Measurements from ENCODE around the gene MEPCE. TPM values are rescaled to one million over a fixed set of nuclear protein-coding genes. Genes with fewer than 3 reads are reported as not detected.
"Not testable (repeated sequence)": the region's sequence is repeated elsewhere in the genome, so short reads cannot be mapped to it uniquely, and the experiment has no call there.

The MEPCE gene, protein sequence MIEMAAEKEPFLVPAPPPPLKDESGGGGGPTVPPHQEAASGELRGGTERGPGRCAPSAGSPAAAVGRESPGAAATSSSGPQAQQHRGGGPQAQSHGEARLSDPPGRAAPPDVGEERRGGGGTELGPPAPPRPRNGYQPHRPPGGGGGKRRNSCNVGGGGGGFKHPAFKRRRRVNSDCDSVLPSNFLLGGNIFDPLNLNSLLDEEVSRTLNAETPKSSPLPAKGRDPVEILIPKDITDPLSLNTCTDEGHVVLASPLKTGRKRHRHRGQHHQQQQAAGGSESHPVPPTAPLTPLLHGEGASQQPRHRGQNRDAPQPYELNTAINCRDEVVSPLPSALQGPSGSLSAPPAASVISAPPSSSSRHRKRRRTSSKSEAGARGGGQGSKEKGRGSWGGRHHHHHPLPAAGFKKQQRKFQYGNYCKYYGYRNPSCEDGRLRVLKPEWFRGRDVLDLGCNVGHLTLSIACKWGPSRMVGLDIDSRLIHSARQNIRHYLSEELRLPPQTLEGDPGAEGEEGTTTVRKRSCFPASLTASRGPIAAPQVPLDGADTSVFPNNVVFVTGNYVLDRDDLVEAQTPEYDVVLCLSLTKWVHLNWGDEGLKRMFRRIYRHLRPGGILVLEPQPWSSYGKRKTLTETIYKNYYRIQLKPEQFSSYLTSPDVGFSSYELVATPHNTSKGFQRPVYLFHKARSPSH
- 49.2 TPM for polyA plus RNA-seq (ENCODE audit: insufficient read length)
- long read RNA-seq, donor 1, transcript MEPCE-201 (4 exons, 3,030 nt) = major isoform, 10 of 20 reads
- long read RNA-seq, donor 1, partial matches to known transcripts = 10 of 20 reads
- long read RNA-seq, donor 1, other reads (novel, unspliced or antisense) = 0 of 20 reads
- long read RNA-seq, donor 2, transcript MEPCE-201 (4 exons, 3,030 nt) = major isoform, 13 of 28 reads
- long read RNA-seq, donor 2, partial matches to known transcripts = 15 of 28 reads
- long read RNA-seq, donor 2, other reads (novel, unspliced or antisense) = 0 of 28 reads
- long read RNA-seq, donor 3, transcript MEPCE-201 (4 exons, 3,030 nt) = major isoform, 8 of 14 reads
- long read RNA-seq, donor 3, partial matches to known transcripts = 6 of 14 reads
- long read RNA-seq, donor 3, other reads (novel, unspliced or antisense) = 0 of 14 reads
- long read RNA-seq, donor 4, partial matches to known transcripts = 0 of 1 reads
- long read RNA-seq, donor 4, other reads (novel, unspliced or antisense) = 0 of 1 reads
- long read RNA-seq, donor 5, transcript MEPCE-201 (4 exons, 3,030 nt) = major isoform, 15 of 16 reads
- long read RNA-seq, donor 5, partial matches to known transcripts = 0 of 16 reads
- long read RNA-seq, donor 5, other reads (novel, unspliced or antisense) = 0 of 16 reads
- long read RNA-seq, donor 6, transcript MEPCE-201 (4 exons, 3,030 nt) = major isoform, 14 of 20 reads
- long read RNA-seq, donor 6, partial matches to known transcripts = 6 of 20 reads
- long read RNA-seq, donor 6, other reads (novel, unspliced or antisense) = 0 of 20 reads
- long read RNA-seq, donor 7, transcript MEPCE-201 (4 exons, 3,030 nt) = major isoform, 28 of 28 reads
- long read RNA-seq, donor 7, partial matches to known transcripts = 0 of 28 reads
- long read RNA-seq, donor 7, other reads (novel, unspliced or antisense) = 0 of 28 reads
- long read RNA-seq, donor 8, partial matches to known transcripts = 0 of 4 reads
- long read RNA-seq, donor 8, other reads (novel, unspliced or antisense) = 0 of 4 reads

DNA sequence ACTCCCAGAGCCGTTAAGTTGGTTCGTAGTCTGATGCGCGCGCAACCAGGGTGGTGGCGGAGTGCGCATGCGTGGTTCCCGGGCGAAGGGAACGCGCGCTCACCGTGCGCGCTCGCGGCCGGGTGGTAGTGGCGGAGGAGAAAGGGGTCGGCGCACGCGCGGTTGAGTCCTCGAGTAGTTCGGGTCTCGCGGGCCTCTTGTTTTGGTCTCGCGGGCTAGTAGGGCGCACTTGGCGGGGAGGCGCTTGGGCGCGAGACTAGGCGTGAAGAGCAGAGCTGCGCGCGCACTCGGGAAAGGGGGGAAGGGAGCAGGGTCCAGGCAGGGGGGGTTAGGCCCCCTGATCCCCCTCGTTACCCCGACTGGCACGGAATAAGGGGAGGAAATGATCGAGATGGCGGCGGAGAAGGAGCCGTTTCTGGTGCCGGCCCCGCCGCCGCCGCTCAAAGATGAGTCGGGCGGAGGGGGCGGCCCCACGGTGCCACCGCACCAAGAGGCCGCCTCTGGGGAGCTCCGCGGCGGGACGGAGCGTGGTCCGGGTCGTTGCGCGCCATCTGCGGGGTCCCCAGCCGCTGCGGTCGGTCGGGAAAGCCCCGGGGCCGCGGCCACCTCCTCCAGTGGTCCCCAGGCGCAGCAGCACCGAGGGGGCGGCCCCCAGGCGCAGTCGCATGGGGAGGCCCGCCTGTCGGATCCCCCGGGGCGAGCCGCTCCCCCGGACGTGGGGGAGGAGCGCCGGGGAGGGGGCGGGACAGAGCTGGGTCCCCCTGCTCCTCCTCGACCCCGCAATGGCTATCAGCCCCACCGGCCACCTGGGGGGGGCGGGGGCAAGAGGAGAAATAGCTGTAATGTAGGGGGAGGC lies at the start of gene MEPCE:
Gene MEPCE, plus strand, starts transcription at position 195 of the 856 bp plus-strand sequence. Its CDS starts 188 bp downstream, at position 383.
- DNase-seq = peak; percentile 94

DNA sequence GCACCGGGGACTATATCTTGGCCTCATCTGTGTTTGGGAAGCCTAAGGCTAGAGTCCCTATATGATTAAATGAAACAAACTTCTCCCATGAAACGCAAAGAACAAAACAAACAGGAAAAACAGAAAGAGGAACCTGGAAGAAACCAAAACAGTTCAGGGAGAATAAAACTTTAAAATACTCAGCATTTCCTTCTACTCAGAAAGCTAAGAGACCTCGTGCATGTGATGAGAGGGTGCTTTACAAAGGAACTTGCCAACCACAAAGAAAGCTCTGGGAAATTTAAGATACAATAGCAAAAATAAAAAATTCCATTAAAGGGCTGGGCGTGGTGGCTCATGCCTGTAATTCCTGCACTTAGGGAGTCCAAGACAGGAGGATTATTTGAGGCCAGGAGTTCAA lies 49.4 kb upstream of the MEPCE start:
- DNase-seq = no peak

DNA sequence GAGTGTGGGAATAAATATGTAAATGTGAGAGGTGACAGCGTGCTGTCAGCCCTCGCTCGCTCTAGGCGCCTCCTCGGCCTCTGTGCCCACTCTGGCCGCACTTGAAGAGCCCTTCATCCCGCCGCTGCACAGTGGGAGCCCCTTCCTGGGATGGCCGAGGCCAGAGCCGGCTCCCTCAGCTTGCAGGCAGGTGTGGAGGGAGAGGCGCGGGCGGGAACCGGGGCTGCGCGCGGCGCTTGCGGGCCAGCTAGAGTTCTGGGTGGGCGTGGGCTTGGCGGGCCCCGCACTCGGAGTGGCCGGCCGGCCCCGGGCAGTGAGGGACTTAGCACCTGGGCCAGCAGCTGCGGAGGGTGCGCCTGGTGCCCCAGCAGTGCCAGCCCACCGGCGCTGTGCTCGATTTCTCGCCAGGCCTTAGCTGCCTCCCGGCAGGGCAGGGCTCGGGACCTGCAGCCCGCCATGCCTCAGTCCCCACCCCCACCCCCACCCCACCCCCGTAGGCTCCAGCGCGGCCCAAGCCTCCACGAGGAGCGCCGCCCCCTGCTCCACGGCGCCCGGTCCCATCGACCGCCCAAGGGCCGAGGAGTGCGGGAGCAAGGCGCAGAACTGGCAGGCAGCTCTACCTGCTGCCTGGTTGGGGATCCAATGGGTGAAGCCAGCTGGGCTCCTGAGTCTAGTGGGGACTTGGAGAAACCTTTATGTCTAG lies 47.9 kb upstream of the MEPCE start:
- DNase-seq = not testable (repeated sequence)

DNA sequence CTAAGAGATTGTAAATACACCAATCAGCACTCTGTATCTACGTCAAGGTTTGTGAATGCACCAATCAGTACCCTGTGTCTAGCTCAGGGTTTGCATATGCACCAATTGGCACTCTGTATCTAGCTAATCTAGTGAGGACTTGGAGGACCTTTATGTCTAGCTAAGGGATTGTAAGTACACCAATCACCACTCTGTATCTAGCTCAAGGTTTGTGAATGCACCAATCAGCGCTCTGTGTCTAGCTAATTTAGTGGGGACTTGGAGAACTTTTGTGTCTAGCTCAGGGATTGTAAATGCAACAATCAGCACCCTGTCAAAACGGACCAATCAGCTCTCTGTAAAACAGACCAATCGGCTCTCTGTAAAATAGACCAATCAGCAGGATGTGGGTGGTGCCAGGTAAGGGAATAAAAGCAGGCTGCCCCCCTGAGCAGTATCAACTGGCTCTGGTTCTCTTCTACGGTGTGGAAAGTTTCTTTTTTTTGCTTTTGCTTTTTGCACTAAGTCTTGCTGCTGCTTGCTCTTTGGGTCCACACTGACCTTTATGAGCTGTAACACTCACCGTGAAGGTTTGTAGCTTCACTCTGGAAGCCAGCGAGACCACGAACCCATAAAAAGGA lies 47.3 kb upstream of the MEPCE start:
- DNase-seq = not testable (repeated sequence)

DNA sequence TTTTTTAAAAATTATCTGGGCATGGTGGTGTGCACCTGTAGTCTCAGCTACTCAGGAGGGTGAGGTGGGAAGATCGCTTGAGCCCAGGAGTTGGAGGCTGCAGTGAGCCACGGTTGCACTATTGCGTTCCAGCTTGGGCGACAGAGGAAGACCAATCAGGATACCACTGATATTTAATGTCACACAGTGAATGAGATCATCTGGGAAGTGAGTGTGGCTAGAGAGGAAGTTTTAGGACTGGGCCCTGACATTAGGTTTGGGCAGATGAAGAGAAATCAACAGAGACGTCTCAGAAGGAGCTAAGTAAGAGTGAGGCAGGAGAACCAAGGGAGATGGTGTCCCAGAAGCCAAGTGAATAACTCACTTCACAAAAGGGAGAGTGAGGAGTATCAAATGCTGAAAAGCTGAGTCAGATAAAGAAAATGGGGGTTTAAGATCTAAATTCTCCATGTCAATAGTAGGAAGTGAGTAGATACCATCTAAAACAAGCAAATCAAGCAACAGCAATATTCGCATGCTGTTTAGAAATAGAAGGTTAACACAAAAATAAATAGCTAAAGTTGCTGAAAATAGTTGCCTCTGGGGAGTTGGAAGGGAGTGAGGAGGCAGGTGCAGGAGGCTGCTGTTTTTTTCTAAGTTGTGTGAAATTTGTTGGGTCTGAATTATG lies 44.9 kb upstream of the MEPCE start:
- DNase-seq = no peak

GRCh38 chr7:100386940-100387339 lies 42.7 kb upstream of the MEPCE start:
- no peak for DNase-seq

GRCh38 chr7:100387695-100388094 lies 41.9 kb upstream of the MEPCE start:
- DNase-seq = no peak

DNA sequence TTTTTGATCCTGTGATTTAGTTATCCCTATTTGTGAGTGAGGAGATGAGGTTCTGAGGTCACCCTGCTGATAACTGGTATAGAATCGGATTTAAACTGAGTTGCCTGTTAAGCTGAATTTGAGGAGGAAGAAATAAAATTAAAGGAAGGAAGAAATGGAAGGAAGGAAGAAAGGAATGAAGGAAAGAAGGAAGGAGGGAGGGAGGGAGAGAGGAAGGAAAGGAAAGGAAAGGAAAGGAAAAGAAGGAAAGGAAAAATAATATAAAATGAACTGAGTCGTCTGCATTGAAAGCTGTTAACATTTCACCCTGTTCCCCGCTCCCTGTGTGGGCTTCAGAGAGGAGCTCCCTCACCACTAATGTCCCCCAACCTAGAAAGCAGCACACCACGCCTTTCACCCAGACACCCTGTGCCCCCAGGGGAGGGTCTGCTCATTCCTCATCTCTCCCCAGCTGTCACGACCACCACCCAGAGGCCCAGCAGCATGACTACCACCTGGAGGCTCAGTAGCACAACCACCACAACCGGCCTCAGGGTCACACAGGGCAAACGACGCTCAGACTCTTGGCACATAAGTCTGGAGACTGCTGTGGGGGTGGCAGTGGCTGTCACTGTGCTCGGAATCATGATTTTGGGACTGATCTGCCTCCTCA lies 40.1 kb upstream of the MEPCE start:
- DNase-seq = no peak

- no peak for DNase-seq
Observed at GRCh38 chr7:100390286-100391009, 39.2 kb upstream of the MEPCE start.

GRCh38 chr7:100393233-100393905 lies 36.3 kb upstream of the MEPCE start:
- no peak for DNase-seq

DNA sequence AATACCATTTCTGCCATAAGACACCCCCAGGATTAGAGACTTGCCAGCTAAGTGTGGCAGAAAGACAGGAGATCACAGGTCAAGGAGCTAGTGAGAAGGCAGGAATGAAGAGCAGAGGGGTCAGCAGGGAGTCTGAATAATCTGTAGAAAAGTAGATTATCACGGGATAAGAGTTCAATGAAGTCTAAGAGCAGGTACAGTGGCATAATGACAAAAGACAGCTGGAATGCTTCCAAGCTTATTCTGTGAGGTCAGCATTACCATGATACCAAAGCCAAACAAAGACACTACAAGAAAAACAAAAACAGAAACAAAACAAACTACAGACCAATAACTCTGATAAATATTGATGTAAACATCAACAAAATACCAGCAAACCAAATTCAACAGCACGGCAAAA lies 35.6 kb upstream of the MEPCE start:
- no peak for DNase-seq

- no peak for DNase-seq
Observed at GRCh38 chr7:100396421-100396982, 33.1 kb upstream of the MEPCE start.

GRCh38 chr7:100397315-100398081 lies 32.1 kb upstream of the MEPCE start:
- DNase-seq = no peak

- DNase-seq = no peak
Observed at GRCh38 chr7:100398239-100398638, 31.4 kb upstream of the MEPCE start.

- DNase-seq = no peak
Observed at GRCh38 chr7:100400041-100400440, 29.6 kb upstream of the MEPCE start.

DNA sequence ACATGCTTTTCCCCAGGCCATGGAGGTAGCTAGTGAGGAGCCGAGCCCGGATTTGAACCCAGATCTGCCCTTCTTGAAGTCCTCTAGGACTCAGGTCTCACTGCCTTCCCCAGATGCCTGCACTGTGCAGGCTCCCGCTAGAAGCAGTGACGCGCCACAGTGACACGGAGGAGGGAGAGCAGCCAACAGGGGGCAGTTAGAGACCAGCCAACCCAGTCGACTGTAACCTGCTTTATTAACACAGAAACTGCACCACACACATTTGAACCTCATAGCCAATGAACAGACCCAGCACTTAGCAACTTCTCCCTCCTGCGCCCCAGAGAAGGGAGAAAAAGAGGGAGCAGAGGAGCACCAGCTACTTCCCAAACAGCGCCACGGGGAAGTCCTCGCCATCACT lies 29.0 kb upstream of the MEPCE start:
- DNase-seq = peak; percentile 46
